ENCODE measurements around the gene PRKCE.

The PRKCE gene

DNA sequence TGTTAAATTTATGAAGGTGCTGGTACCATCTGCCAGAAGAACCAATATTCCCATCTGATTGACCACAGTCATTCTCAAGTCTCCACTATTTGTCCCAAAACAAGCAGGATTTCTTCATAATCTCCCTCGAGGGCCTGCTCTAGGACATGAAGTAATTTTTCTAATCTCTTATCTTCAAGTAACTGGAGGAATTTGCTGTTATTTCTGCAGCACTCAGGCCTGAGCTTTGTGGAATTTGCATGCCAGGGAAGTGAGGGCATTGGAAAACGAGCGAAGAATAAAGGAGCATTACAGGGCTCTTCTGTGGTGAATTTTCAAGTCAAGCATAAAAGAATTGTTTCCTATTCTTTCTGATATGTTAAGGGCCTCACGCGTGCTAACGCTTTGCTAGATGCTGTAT lies 484.5 kb downstream of the PRKCE start:
- no peak for DNase-seq

DNA sequence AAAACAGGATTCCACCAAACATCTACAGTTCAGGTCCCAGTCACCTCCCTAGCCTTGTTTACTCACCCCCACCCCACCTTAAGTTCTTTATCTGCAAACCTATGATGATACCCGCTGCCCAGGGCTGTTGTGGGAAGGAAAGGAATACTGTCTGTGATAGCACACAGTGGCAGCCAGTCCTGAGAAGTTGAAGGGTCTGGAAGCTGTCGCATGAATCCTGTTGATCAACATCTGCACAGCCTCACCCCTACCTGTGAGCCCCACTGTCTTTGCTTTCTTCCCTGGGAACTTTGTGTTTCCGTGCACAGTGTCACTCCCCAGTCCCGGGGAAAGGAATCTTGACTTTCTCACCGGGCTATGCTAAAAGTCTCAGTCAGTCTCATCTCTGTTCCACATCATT lies 485.0 kb downstream of the PRKCE start:
- DNase-seq, result no peak

DNA sequence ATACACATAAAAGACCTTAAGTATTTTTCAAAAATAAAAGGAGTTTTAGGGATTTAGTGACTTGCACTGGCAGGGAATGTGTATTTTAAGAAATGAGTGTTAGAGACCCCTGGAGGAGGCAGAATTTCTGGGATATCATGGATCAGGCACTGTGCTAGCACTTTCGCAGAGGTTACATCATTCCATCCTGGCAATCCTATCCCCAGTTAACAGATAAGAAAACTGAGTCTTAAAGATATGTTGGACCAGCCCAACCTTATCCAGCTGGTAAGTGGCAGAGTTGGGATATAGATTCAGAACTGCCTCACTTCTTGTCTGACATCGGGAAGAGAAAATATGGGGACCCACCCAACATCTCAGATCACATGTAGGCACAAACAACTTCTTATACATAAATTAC lies 485.5 kb downstream of the PRKCE start:
- DNase-seq, result no peak

DNA sequence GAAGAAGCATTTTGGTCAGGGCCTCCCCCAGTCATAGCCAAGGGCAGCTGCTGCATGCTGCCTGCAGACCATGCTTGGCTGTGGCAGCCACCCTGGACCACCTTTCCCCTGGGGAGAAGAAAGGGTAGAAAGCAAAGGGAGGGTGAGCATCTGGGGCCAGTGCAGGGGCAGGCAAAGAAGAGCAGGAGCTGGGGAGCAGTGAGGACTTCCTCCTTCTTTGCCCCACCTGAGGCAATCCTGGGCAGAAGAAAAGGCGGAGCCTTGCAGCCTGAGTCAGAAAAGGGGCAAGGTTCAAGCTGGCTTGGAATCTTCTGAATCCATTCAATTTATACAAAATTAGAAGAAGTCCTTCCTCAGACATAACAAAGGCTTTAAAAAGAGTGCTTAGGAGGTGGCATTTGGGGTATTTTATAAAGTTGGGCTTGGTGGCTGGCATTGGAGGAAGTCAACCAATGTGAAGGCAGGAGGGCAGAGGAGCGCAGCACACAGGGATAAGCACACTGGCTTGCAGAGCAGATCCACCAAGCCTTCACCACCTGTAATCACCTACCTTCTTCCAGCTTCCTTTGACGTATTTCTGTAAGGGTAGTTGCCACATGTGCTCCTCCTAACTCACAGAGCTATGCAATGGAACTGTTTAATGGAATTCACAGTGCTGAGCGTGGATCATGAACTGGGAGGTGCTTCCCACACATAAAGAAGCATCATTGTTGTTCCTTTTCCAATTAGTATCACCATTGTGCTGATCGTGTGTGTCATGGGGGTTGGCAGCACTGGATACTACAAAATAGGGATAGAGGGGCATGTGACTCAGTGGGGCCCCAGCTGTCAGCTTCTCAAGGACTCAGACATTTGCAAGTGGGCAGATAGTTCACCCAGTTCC lies 491.3 kb downstream of the PRKCE start:
- no peak for DNase-seq

DNA sequence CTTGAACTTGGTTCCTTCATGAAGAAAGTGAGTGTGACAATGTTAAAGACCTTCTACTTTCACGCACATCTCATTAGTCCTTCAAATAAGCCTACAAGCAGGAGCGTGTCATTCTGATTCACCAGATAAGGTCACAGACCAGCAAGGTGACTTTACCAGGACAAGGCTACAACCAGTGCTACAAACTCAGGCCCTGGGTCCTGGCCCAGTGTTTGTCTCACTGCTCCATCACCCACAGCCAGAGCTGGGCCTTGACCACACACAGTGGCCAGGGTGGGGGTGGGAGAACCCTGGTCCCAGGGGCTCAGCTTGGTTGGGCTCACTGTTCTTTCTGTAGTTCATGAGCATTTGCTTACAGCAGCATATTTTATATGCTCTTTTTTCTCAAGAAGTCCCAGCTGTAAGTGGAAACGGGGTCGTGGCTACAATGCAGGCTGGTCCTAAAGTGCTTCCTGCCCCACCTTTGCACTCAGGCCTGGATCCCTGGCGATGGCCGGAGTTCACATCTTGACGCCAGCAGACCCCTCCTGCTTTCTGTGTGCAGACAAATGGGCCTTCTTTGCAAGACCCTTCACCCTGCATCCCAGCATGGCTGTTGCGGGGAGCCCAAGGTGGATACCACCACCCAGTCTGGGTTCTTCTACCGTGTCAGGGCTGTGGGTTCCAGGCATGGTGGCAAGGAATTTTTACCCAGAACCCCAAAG lies 492.1 kb downstream of the PRKCE start:
- DNase-seq, result no peak

DNA sequence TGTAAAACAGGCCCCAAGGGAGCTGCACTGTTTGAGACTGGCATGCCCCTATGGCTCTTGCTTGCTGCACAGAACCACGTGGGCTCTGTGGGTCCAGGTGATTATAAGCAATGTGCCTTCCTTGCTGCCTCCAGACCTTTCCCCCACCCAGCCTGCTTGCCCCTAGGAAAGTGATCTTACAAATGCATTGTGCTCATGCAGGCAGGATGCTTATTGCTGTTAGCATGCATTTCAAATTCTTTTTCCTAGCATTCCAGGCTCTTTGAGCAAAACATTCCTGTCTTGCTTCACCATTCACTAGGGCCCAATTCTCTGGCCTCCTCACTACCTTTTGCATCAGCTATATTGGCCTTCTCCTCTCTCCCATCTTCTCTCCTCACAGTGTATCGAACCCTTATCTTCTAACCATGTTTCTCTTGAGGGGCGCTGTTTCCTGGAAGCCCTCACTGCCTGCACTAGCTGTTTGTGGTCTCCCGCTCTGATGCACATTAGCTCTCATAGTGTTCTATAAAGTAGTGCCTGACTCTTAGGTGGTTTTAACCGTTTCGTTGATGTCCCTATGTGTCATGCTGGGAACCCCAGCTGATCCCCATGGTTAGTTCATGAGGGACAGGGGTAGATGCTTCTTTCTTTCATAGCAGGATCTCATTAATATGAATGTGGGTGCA lies 492.8 kb downstream of the PRKCE start:
- no peak for DNase-seq

DNA sequence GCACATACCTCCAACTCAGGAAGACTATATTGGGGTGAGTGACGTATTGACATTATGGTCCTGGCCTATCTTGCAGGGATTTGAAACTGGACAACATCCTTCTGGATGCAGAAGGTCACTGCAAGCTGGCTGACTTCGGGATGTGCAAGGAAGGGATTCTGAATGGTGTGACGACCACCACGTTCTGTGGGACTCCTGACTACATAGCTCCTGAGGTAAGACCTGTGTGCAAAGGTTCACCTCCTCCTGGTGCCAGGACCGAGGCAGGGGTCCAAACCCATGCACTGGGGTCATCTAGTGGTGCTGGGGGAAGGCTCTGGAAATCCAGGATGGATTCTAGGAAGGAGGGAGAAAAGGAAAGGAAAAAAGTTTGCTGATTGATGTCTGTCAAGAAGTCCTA lies 493.5 kb downstream of the PRKCE start:
- no peak for DNase-seq

DNA sequence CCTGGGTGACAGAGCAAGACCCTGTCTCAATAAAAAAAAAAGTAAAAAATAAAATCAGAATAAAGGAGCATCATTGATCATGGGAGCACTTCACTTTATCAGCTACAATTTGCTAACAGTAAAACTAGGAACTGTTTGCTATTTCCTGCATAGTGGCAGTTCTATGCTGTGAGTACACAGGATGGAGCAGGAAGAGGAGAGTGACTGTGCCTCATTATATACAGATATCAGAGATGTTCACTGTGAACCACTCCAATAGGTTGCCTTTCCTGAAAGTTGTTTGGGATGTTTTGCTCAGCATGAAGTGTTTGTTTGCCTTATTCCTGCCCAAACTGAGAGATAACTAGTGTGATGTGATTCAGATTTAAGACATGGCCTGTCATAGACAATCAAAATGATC lies 494.4 kb downstream of the PRKCE start:
- no peak for DNase-seq

DNA sequence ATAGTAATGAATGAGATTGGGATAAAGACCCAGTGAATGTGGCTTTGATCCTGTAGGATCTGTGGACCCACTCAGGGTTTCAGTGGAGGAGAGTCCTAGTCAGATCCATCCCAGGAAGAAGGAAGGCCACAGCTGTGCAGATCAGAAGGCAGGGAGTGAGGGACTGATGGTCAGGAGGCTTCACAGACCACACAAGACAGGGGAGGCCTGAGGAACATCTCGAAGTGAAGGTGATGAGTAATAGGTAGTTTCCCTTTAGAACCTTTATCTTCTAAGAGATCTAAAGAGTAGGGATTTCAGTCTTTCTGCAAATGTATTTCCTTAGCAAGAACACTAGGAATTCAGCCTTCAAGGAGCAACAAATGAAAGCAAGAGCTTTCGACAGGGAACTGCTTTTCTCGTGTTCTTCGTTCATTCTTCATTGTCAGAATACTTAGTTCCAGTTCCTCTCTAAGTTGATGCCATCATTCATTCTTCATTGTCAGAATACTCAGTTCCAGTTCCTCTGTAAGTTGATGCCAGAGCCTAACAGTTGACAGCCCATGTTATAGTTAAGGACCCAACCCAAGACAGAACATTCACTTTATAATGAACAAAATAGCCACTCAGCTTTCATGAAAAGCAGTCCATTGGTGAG lies 495.5 kb downstream of the PRKCE start:
- no peak for DNase-seq

DNA sequence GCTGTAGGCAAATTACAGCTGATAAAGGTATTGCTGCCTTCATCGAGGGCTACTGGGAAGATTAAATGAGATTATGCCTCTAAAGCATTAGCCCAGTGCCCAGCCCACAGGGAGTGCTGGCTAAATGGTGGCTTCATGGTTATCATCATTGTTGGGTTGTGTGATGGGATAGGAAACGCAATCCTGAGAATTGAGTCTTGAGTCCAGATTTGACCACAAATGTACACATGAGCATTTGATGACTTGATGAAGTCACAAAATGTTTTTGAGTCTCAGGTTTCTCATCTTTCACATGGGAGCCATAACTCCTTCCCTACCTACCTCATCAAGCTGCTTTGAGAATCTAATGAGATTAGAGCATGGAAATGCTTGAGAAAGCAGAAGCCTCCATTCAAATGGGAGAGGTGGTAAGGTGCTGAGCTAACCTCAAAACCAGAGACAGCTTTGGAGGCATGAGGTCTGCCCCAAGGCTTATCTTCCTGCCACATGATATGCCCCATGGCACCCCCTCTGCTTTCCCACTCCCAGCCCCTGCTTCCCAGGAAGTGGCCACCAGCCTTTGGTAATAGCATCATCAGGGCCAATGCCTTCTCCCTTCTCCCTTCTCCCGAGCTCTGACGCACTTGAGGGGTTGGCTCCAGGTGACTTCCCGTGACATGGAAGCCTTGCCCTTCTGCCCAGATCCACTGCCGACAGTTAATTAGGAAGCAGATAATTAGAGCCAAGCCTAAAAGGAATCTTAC lies 496.3 kb downstream of the PRKCE start:
- no peak for DNase-seq

DNA sequence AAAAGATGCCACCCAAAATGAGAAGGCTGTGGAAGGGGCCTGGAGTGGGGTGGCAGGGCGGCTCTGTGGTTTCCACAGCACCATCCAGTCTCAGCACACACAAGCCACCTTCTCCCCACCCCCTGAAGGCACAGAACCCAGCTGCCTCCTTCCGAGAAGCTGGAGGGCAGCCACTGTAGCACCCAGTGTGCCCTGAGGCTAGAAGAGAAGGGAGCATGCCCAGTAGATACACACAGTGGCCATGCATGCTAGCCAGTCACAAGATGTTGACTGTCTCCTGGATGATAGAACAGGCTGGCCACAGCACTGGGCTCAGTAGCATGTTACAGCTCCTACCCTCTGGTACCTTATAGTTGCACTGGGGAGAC lies 496.9 kb downstream of the PRKCE start:
- DNase-seq, result no peak

DNA sequence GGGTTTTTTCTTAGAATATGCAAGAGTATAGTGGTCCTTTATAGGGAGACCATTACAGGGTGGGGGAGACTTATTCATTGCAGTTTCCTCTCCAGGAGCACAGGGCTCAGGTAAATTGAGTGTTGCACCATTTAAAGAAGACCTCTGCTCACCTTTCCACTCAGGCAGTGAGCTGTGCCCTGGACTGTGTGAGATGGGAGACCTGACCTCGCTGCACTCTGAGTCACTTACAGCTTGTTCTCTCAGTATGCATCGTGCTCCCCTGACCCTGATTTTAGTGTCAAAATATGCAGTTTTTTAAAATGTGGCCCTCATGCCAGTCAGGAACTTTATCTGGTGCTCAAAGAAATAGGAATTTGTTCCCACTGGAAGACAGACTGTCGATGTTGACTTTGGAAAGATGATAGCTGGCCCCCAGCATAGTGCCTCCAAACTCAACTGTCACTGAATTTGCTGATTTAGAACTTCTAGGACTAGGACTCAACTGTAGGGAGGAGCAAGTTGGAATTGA lies 499.0 kb downstream of the PRKCE start:
- peak; percentile 16 for DNase-seq

DNA sequence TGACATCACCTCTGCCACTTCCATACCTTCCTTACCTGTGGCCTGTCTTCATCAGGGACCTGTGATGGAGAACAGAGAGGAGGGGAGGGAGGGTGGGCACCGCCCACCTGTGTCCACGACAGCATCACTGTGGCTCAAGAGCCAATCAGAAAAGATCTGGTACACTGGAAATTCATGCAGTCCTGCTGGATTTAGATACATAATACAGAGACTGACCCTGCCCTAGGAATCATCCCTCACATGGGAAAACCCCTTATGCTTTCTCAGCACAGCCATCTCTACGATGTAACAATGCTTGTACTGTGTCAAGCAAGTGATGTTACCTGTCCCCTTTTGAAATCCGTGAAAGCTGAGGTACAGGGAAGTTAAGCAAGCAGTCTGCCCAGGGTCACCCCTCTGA lies 500.1 kb downstream of the PRKCE start:
- DNase-seq, result no peak

DNA sequence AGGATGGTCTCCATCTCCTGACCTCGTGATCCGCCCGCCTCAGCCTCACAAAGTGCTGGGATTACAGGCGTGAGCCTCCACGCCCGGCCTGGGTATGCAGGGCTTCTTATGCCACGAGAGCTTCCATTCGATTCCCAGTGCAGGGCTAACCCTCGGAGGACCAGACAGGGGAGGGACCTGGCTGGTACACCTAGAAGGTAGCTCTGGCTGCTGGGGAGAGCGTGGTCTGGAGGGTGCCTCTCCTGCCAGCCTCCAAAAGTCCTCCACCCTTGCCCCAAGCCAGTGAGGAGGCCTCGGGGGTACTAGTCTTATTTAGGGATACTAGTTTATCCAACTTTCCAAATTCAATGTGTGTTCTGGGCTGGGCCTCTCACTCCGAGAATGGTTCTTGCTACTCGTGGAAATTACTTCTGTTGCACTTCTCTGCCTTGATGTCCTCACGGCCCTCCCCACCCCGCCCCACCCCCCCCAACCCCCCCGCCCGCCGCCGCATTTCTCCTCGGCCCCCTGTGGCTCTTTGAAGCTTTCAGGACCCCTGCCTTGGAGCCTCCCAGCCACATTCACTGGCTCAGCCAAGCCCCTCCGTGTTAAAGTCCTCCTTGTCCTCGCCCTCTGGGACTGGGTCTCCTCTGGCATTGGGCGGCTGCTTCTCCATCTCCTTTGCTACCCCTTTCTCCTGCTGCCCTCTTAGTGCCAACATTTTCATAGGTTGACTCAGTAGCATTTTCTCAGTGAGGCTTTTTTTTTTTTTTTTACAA lies 502.7 kb downstream of the PRKCE start:
- DNase-seq, result no peak

DNA sequence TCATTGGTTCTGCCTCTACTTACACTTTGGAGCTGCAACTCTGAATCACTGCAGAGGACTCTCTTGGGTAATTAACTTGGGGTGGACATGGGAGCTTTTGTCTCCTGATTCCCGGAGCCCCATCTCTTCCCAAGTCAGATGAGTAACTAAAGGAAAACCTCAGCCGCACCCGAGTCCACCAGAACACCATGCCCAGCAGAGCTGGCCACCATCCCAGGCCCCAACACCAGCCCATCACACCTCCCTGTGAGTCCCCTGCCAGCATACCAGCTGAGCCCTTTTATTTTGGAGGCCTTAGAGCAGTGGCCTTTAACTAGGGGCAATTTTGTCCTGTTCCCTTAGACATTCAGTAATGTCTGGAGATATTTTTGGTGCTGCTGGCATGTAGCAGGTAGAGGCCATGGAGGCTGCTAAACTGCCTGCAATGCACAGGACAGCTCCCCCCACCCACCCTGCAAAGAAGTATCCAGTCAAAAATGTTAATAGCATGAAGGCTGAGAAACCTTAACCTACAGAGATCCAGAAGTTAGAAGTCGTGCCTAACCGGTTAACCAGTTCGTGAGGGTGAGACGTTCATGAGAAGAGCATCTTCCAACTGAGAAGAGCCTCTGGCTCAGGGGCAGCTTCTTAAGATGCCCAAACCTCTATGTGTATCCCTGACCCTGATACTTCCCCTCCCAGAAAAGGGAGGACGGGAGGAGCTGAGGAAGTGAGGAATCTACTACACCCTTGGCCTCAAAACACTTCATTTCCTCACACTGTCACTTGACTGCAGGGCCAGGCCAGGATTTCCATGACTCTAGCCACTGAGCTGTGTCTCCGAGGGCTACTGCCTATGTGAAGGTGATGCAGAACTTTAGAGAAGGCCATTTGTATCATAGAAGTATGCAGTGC lies 505.8 kb downstream of the PRKCE start:
- no peak for DNase-seq

DNA sequence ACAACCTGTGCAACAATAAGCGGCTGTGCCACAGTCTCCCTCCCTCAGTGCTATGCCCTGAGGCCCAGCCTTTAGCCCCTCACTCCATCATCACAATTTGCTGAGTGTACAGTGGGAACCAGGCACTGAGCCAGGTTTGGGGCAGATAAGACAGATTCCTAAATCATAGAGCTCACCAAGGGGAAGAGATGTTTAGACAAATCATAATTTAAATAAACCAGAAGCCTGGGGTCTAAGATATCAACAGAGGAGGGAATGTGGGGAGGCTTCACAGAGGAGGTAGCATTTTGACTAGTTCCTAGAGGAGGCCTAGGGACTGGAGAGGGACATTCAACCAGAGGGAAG lies 506.5 kb downstream of the PRKCE start:
- DNase-seq, result no peak

DNA sequence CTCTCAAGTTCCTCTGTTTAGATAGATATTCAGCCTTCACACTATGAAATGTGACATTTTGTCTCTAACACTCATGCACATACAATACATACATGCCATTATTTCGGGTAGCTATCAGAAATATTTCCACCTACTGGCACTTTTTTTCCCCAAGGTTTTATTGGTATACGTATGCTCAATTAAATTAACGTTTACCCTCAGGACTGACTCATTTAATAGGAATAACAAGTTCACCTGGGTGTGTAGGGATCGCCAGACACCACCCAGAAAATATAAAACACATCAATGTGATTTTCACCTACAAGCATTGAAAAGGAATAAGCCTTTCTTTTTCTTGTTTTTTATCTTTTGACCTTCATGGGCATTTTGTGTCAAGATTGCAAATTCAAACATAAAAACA lies 507.2 kb downstream of the PRKCE start:
- no peak for DNase-seq

DNA sequence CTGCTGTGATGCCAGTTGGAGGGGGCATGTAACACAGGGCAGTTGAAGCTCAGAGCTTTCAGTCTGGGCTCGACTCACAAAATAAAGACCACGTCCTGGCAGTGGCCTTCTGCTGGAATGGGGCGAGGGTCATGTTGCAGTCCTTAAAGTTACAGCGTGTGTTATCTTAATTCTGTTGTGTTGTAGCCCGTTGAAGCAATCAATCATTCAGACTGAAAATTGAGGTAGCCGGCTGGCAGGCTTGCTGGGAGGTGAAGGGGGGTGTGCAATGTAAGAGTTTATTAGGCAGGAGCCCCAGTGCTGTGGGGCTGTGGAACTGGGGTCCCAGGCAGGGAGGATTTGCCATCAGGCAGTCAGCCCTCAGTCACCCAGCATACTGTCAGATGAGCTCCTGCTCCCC lies 508.9 kb downstream of the PRKCE start:
- no peak for DNase-seq

DNA sequence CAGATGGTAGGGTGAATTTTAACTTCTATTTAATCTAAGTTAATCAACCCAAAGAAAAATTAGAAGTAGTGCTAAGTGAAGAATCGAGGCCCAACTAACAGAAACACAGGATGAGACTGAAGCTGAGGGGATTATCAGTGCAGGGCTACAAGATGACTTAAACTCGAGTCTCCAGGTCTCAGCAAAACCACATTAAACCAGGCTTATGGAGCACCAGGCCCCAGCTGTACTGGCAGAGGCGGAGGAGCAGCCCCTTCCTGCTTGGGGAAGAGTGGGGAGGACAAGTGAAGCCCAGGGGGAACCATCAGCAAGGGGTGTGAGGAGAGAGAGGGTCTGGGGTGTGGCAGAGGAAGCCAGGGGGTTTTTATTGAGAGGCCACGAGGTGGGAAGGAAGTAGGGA lies 509.8 kb downstream of the PRKCE start:
- DNase-seq, result no peak

DNA sequence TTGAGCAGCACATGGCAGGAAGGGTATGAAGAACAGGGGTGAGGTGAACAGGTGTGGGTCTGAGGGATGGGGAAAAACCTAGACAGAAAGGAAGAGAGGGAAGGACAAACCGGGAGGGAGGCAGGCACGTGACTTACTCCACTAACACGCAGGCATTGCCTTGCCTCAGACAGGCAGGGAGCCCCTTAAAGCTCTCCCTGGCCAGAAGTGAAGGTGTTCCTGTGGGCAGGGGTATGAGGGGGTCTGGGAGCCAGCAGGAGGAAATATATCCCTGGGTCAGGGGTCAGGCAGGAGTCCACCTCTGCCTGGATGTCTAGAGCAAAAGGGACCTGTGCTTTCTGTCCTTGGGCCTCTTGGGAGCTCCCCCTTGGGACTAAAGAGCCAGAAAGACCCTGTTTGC lies 510.4 kb downstream of the PRKCE start:
- DNase-seq, result no peak
